Measurements from ENCODE around the gene TENM4. TPM values are rescaled to one million over a fixed set of nuclear protein-coding genes. Genes with fewer than 3 reads are reported as not detected.

The TENM4 gene
- total RNA-seq, 1 experiment from 2014 or later, result 0.39 TPM

DNA sequence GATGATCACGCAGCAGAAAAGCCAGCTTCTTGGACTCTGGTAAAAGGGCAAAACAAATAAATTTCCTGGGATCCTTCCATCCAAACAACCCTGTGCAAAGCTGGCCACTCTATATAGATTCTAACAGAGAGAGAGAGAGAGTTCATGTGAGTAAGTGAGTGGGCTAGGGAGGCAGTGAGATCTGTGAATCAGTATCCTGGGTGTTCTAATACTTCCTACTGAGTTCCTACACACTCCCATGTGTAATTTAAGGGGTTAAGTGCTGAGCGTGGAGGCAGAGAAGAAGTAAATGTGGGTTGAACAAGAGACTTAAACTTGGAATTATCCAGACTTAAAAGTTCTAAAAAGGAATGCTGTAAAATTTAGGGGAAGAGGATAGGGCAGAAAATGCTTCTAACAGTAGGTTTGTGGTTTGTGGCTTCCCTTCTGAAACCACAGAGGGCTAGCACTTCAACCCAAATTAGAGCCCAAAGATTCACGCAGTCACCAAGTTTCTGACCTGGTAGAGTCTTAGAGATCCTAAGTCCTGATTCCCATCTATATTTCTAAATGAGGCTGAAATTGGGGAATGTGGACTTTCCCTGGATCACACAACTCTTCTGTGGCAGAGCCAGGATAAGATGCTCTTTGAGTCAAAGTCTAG, 413.9 kb downstream of the TENM4 start:
- TF ChIP-seq, protein P1, sequence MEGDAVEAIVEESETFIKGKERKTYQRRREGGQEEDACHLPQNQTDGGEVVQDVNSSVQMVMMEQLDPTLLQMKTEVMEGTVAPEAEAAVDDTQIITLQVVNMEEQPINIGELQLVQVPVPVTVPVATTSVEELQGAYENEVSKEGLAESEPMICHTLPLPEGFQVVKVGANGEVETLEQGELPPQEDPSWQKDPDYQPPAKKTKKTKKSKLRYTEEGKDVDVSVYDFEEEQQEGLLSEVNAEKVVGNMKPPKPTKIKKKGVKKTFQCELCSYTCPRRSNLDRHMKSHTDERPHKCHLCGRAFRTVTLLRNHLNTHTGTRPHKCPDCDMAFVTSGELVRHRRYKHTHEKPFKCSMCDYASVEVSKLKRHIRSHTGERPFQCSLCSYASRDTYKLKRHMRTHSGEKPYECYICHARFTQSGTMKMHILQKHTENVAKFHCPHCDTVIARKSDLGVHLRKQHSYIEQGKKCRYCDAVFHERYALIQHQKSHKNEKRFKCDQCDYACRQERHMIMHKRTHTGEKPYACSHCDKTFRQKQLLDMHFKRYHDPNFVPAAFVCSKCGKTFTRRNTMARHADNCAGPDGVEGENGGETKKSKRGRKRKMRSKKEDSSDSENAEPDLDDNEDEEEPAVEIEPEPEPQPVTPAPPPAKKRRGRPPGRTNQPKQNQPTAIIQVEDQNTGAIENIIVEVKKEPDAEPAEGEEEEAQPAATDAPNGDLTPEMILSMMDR (IDR thresholded peaks at IDR 0.05), result no peak
- TF ChIP-seq TCF7L2 (IDR thresholded peaks at IDR 0.05; ENCODE audit: low read depth, low read length) (no peak), POLR2AphosphoS5 (IDR thresholded peaks at IDR 0.05; ENCODE audit: low read depth, low read length) (no peak), SIN3A (IDR thresholded peaks at IDR 0.05; ENCODE audit: borderline replicate concordance, insufficient read depth, low read depth, low read length) (no peak)
- TF ChIP-seq, protein P2, sequence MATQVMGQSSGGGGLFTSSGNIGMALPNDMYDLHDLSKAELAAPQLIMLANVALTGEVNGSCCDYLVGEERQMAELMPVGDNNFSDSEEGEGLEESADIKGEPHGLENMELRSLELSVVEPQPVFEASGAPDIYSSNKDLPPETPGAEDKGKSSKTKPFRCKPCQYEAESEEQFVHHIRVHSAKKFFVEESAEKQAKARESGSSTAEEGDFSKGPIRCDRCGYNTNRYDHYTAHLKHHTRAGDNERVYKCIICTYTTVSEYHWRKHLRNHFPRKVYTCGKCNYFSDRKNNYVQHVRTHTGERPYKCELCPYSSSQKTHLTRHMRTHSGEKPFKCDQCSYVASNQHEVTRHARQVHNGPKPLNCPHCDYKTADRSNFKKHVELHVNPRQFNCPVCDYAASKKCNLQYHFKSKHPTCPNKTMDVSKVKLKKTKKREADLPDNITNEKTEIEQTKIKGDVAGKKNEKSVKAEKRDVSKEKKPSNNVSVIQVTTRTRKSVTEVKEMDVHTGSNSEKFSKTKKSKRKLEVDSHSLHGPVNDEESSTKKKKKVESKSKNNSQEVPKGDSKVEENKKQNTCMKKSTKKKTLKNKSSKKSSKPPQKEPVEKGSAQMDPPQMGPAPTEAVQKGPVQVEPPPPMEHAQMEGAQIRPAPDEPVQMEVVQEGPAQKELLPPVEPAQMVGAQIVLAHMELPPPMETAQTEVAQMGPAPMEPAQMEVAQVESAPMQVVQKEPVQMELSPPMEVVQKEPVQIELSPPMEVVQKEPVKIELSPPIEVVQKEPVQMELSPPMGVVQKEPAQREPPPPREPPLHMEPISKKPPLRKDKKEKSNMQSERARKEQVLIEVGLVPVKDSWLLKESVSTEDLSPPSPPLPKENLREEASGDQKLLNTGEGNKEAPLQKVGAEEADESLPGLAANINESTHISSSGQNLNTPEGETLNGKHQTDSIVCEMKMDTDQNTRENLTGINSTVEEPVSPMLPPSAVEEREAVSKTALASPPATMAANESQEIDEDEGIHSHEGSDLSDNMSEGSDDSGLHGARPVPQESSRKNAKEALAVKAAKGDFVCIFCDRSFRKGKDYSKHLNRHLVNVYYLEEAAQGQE (IDR thresholded peaks at IDR 0.05; ENCODE audit: insufficient read depth in 1 of 2, low read depth in 2 of 2, low read length in 1 of 2), result no peak
- ChIA-PET CTCF (no interaction called here), POLR2A (no interaction called here)
- Histone ChIP-seq H3K36me3 (ENCODE audit: control insufficient read depth, insufficient read depth, low read length) (no peaks in the 10 kb centered on the region), H3K4me1 (ENCODE audit: control insufficient read depth, insufficient read depth, low read length) (no peaks in the 10 kb centered on the region), H3K27me3 (ENCODE audit: control insufficient read depth, insufficient read depth, low read length) (0 out of 2 replicates have a peak, but pooled peaks cover 5% of the 10 kb centered on the region), H3K4me3 (ENCODE audit: low read depth in 2 of 2, low read length in 2 of 2) (no peak overlapping the region), H3K27ac (ENCODE audit: low read length) (no peak overlapping the region), H3K9me3 (ENCODE audit: control insufficient read depth, insufficient read depth, low read depth, low read length) (no peaks in the 10 kb centered on the region)
- in situ Hi-C loops (cut with HindIII; ENCODE audit: low pct_unique_long_range_greater_than_20kb, low sequenced_read_pairs), result no loop called here
- DNase-seq (ENCODE audit: low read depth, low spot score) (no peak), ATAC-seq (no peak)
- BruUV-seq (replicated peaks), result no TSS peak
- intact Hi-C loops (cut with micrococcal nuclease; ENCODE audit: unreplicated experiment), result no loop called here

DNA sequence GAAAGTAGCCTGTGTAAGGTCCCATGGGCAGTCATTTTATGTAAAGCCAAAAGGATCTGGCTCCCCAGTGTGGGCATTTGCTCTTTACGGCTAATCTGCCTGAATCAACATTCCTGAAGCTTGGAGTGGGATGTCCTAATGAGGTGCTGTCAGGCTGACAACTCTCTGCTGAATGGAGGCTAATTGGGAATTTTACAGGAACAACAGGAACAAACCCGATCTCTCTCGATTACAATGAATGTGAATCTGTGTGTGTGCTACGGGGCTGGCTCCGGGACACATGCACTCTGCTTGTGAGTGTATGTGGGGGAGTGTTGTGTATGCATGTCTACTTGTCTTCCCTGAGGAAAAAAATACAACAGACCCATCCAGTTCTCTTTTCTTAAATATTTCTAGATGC, 415.2 kb downstream of the TENM4 start:
- no peak for TF ChIP-seq SIN3A (IDR thresholded peaks at IDR 0.05; ENCODE audit: borderline replicate concordance, insufficient read depth, low read depth, low read length)
- TF ChIP-seq, protein P1 (IDR thresholded peaks at IDR 0.05), result no peak
- TF ChIP-seq, protein P2 (IDR thresholded peaks at IDR 0.05; ENCODE audit: insufficient read depth in 1 of 2, low read depth in 2 of 2, low read length in 1 of 2), result no peak
- no peak for TF ChIP-seq POLR2AphosphoS5 (IDR thresholded peaks at IDR 0.05; ENCODE audit: low read depth, low read length)
- no peak for TF ChIP-seq TCF7L2 (IDR thresholded peaks at IDR 0.05; ENCODE audit: low read depth, low read length)
- POLR2A ChIA-PET, result no interaction called here
- Histone ChIP-seq H3K27ac (ENCODE audit: low read length) (no peak overlapping the region), H3K36me3 (ENCODE audit: control insufficient read depth, insufficient read depth, low read length) (no peaks in the 10 kb centered on the region), H3K4me1 (ENCODE audit: control insufficient read depth, insufficient read depth, low read length) (no peaks in the 10 kb centered on the region), H3K9me3 (ENCODE audit: control insufficient read depth, insufficient read depth, low read depth, low read length) (no peaks in the 10 kb centered on the region), H3K27me3 (ENCODE audit: control insufficient read depth, insufficient read depth, low read length) (0 out of 2 replicates have a peak, but pooled peaks cover 5% of the 10 kb centered on the region), H3K4me3 (ENCODE audit: low read depth in 2 of 2, low read length in 2 of 2) (no peak overlapping the region)
- no peak for ATAC-seq
- no TSS peak for BruUV-seq (replicated peaks)
- in situ Hi-C loops (cut with HindIII; ENCODE audit: low pct_unique_long_range_greater_than_20kb, low sequenced_read_pairs), result no loop called here
- CTCF ChIA-PET, result no interaction called here
- intact Hi-C loops (cut with micrococcal nuclease; ENCODE audit: unreplicated experiment), result no loop called here
- no peak for DNase-seq (ENCODE audit: low read depth, low spot score)
